Kidney (tissue), 14 donors: ENCODE results near the gene RUSC1. TPM values are rescaled to one million over a fixed set of nuclear protein-coding genes. Genes with fewer than 3 reads are reported as not detected.

Experiments used
- DNase-seq, 5 donors: peaks; one replicate each; pipeline ENCODE4 v3.0.0-alpha.2; 2013 to 2020
- FAIRE-seq: peaks from 2 replicates; lab custom pipeline; 2012; peaks lifted over from hg19 to GRCh38; lab: Jason Lieb, UNC
- H3K27ac ChIP-seq, 2 donors: one replicate each; pipeline ENCODE4 v1.7.0; 2013; ENCODE audit warnings: low read depth in 2 of 2, low read length in 2 of 2, inconsistent platforms in 1 of 2
- H3K27me3 ChIP-seq: one replicate; pipeline ENCODE4 v1.7.1; 2013; ENCODE audit warnings: low read length, inconsistent platforms; ENCODE audit not compliant: control insufficient read depth, insufficient read depth
- H3K36me3 ChIP-seq, 3 donors: one replicate each; pipeline versions ENCODE4 v1.7.0 to v1.7.1; 2013; ENCODE audit warnings: low read length in 3 of 3, control low read depth in 1 of 3, inconsistent platforms in 1 of 3; ENCODE audit not compliant: insufficient read depth in 3 of 3, control insufficient read depth in 2 of 3
- H3K4me1 ChIP-seq, 3 donors: one replicate each; pipeline versions ENCODE4 v1.7.0 to v1.7.1; 2013; ENCODE audit warnings: low read length in 3 of 3, inconsistent platforms in 1 of 3, low read depth in 1 of 3; ENCODE audit not compliant: control insufficient read depth in 2 of 3, insufficient read depth in 2 of 3
- H3K4me3 ChIP-seq, 3 donors: one replicate each; pipeline versions ENCODE4 v1.7.0 to v1.8.1; 2013; ENCODE audit warnings: low read length in 3 of 3, control low read depth in 1 of 3, inconsistent platforms in 1 of 3
- H3K9ac ChIP-seq, 3 donors: one replicate each; pipeline versions ENCODE4 v1.7.0 to v1.7.1; 2013; ENCODE audit warnings: low read length in 3 of 3, control low read depth in 1 of 3, inconsistent platforms in 1 of 3
- H3K9me3 ChIP-seq, 3 donors: one replicate each; pipeline versions ENCODE4 v1.7.0 to v1.7.1; 2013; ENCODE audit warnings: low read length in 3 of 3, control low read depth in 1 of 3, inconsistent platforms in 1 of 3; ENCODE audit not compliant: control insufficient read depth in 2 of 3, insufficient read depth in 1 of 3
- CTCF ChIP-seq: IDR thresholded peaks from 3 replicates; pipeline ENCODE4 v1.5.1; 2012; ENCODE audit warnings: mild to moderate bottlenecking, moderate library complexity, borderline replicate concordance; ENCODE audit not compliant: insufficient read depth; ENCODE audit errors: extremely low read depth
- intact Hi-C: fragments of 100-400 bp; cut with DNase I; formaldehyde crosslinking; loops from one replicate; pipeline ENCODE4 v1.11.1; 2022
- polyA plus RNA-seq: library from polyadenylated mRNA; stranded (reverse); fragments of 350-450 nt; fragmentation: Illumina TruSeq; extraction: RNeasy Lipid Tissue Mini Kit (QIAGEN cat#74804); gene quantifications from one replicate; pipeline ENCODE4 v1.2.3, GENCODE V29; 2014; ENCODE audit warnings: low read depth, low replicate concordance; ENCODE audit not compliant: insufficient read depth
- total RNA-seq: library from RNA; stranded (reverse); fragmentation: NEBNext Ultra II Directional; extraction: Animal tissue kit (Norgen Biotek cat#: 25700); gene quantifications from one replicate; pipeline ENCODE4 v1.2.1, GENCODE V29; 2021
- donor health status: control.
- donor health status: control.
- donor health status: control.
- donor health status: control.
- donor health status: control.
- donor health status: DM: yes; HTN: yes; CAD: no.
- donor health status: Normal renal cell carcinoma (clear cell type).

Gene RUSC1
- total and polyA plus RNA-seq, 2 donors from 2014 or later = 29.7 to 32.7 TPM

- DNase-seq (no peak), FAIRE-seq (no peak)
- intact Hi-C loops = no loop called here
- Histone ChIP-seq H3K36me3 (no peaks in the 10 kb centered on the region), H3K27ac (no peak overlapping the region), H3K9ac (peak overlapping the region in 1 of 3 donors; percentile 1), H3K9me3 (no peaks in the 10 kb centered on the region), H3K4me1 (peaks cover 0 to 6% (median 0%) of the 10 kb centered on the region in 3 donors), H3K4me3 (peak overlapping the region in 2 of 3 donors; percentile 2 to 55), H3K27me3 (no peaks in the 10 kb centered on the region)
- no peak for TF ChIP-seq CTCF
Observed at GRCh38 chr1:155304558-155305063, 16.1 kb upstream of the RUSC1 start.

- H3K9me3 ChIP-seq = no peaks in the 10 kb centered on the region
- FAIRE-seq = no peak
- no peak overlapping the region for H3K4me3 ChIP-seq
- no peaks in the 10 kb centered on the region for H3K36me3 ChIP-seq
- intact Hi-C loops = no loop called here
- no peak for DNase-seq
- no peak overlapping the region for H3K9ac ChIP-seq
- no peak for TF ChIP-seq CTCF
- no peaks in the 10 kb centered on the region for H3K27me3 ChIP-seq
- H3K27ac ChIP-seq = no peak overlapping the region
- peaks cover 0 to 7% (median 0%) of the 10 kb centered on the region in 3 donors for H3K4me1 ChIP-seq
Observed at GRCh38 chr1:155305881-155306391, 14.8 kb upstream of the RUSC1 start.

- H3K4me3 ChIP-seq = no peak overlapping the region
- TF ChIP-seq CTCF = peak; percentile 42
- peaks cover 0 to 2% (median under 1%) of the 10 kb centered on the region in 3 donors for H3K36me3 ChIP-seq
- FAIRE-seq = no peak
- H3K9me3 ChIP-seq = no peaks in the 10 kb centered on the region
- intact Hi-C loops = no loop called here
- H3K9ac ChIP-seq = no peak overlapping the region
- H3K27ac ChIP-seq = no peak overlapping the region
- peak in 2 of 5 donors; percentile 69 to 70 for DNase-seq
- peaks cover 0 to 7% (median 0%) of the 10 kb centered on the region in 3 donors for H3K4me1 ChIP-seq
- no peaks in the 10 kb centered on the region for H3K27me3 ChIP-seq
Observed at GRCh38 chr1:155307247-155307740, 13.4 kb upstream of the RUSC1 start.
